ENCODE results near the gene SNTB2. TPM values are rescaled to one million over a fixed set of nuclear protein-coding genes. Genes with fewer than 3 reads are reported as not detected.

SNTB2 gene
- total and polyA plus RNA-seq, 2 of the 13 experiments (the other 11 are each of a cell fraction or from before 2014, with no cell fraction given): 11.5 to 19.2 TPM

- TF ChIP-seq KLF6 (CRISPR knock-in tag; IDR thresholded peaks at IDR 0.05) (peak; percentile 95; the same call in 1 of the 2 replicates), ZFP91 (CRISPR knock-in tag; IDR thresholded peaks at IDR 0.05; ENCODE audit: borderline replicate concordance) (peak; percentile 98), MYPOP (CRISPR knock-in tag; IDR thresholded peaks at IDR 0.05) (peak; percentile 42; the same call in 1 of the 2 replicates), MTF1 (CRISPR knock-in tag; IDR thresholded peaks at IDR 0.05) (peak; percentile 74; the same call in 1 of the 2 replicates), ZNF598 (CRISPR knock-in tag; IDR thresholded peaks at IDR 0.05; ENCODE audit: borderline replicate concordance) (peak; percentile 96), IRF2 (CRISPR knock-in tag; IDR thresholded peaks at IDR 0.05) (peak; percentile 78), ATF7 (IDR thresholded peaks at IDR 0.05) (no peak), ATF7 (CRISPR knock-in tag; IDR thresholded peaks at IDR 0.05) (no peak), FOXA3 (CRISPR knock-in tag; IDR thresholded peaks at IDR 0.05) (peak; percentile 67; the same call in 1 of the 2 replicates), E2F2 (CRISPR knock-in tag; IDR thresholded peaks at IDR 0.05; ENCODE audit: borderline replicate concordance) (peak; percentile 84; the same call in 1 of the 2 replicates), ZNF326 (CRISPR knock-in tag; IDR thresholded peaks at IDR 0.05; ENCODE audit: borderline replicate concordance) (no peak), ZSCAN20 (CRISPR knock-in tag; IDR thresholded peaks at IDR 0.05; ENCODE audit: borderline replicate concordance) (peak; percentile 38; the same call in 1 of the 2 replicates), GPBP1L1 (CRISPR knock-in tag; IDR thresholded peaks at IDR 0.05) (no peak), ZNF318 (CRISPR knock-in tag; IDR thresholded peaks at IDR 0.05) (no peak)
Measured at GRCh38 chr16:69330286-69331109, 143.5 kb downstream of the SNTB2 start, which contains the start of gene PDF (continued).
